Suprapubic skin (tissue), 4 donors: ENCODE results near the gene ATP12A. TPM values are rescaled to one million over a fixed set of nuclear protein-coding genes. Genes with fewer than 3 reads are reported as not detected.
"Not testable (repeated sequence)": the region's sequence is repeated elsewhere in the genome, so short reads cannot be mapped to it uniquely, and the experiment has no call there.

ENCODE experiments used
- DNase-seq, 2 donors: peaks; one replicate each; pipeline ENCODE4 v3.0.0-alpha.2; 2019; ENCODE audit warnings: low spot score in 2 of 2
- H3K27ac ChIP-seq: fragments of 200-600 bp; sonication (generic); one replicate; pipeline ENCODE4 v1.5.1; 2019
- H3K27me3 ChIP-seq: fragments of 200-600 bp; sonication (generic); one replicate; pipeline ENCODE4 v1.5.1; 2019
- H3K36me3 ChIP-seq: fragments of 200-600 bp; sonication (generic); one replicate; pipeline ENCODE4 v1.5.1; 2019
- H3K4me1 ChIP-seq: fragments of 200-600 bp; sonication (generic); one replicate; pipeline ENCODE4 v1.5.1; 2019
- H3K4me3 ChIP-seq: fragments of 200-600 bp; sonication (generic); one replicate; pipeline ENCODE4 v1.5.1; 2019; ENCODE audit warnings: mild to moderate bottlenecking
- H3K9me3 ChIP-seq: fragments of 200-600 bp; sonication (generic); one replicate; pipeline ENCODE4 v1.5.1; 2019
- EP300 ChIP-seq: sonication (generic); formaldehyde crosslinking; IDR thresholded peaks from one replicate; pipeline ENCODE4 v1.6.1; 2017; ENCODE audit warnings: antibody characterized with exemption
- POLR2A ChIP-seq, 2 donors: fragments of 450-650 bp; IDR thresholded peaks; one replicate each; pipeline ENCODE4 v1.6.1; 2017; ENCODE audit warnings: antibody characterized with exemption in 2 of 2, mild to moderate bottlenecking in 2 of 2, moderate library complexity in 2 of 2
- POLR2AphosphoS5 ChIP-seq, 3 donors: sonication (generic); formaldehyde crosslinking; IDR thresholded peaks; one replicate each; pipeline ENCODE4 v1.6.1; 2017; ENCODE audit warnings: antibody characterized with exemption in 3 of 3
- WGBS: methylation state at CpG from one replicate; pipeline ENCODE4 v1.1.5; 2018; 5-methylcytosine and 5-hydroxymethylcytosine counted together
- total RNA-seq, 4 donors: library from RNA; depleted of rRNA; stranded (reverse); fragments of >200 nt; gene quantifications; one replicate each; pipeline ENCODE4 v1.1.0, GENCODE V29; 2016
- TF ChIP-seq, protein P1 (sequence below), 2 donors: fragments of 200-600 bp in 1 of 2; fragments of 450-650 bp in 1 of 2; sonication (generic) in 1 of 2; IDR thresholded peaks; one replicate each; pipeline ENCODE4 v1.5.1; 2016 to 2019; ENCODE audit warnings: antibody characterized with exemption in 2 of 2, mild to moderate bottlenecking in 1 of 2, moderate library complexity in 1 of 2

Gene ATP12A
- total RNA-seq, 4 donors from 2014 or later = 0.24 to 21.6 (median 5.6) TPM

DNA sequence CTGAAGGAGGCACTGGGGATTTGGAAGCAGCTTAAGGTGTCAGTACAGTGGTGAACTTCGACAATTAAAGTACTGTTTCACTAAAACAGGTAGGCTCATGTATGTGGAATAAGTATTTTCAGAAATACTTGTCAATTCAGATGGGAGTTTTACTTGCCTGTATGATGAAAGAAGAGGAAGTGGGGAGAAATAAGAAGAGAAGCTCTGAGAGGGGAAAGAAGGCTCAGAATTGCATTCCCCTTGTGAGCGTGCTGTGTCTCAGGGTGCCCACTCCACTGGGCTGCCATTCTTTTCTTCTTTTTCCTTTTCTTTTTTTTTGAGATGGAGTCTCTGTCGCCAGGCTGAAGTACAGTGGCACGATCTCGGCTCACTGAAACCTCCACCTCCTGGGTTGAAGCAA, 45.2 kb downstream of the ATP12A start:
- H3K36me3 ChIP-seq = no peaks in the 10 kb centered on the region
- no peak overlapping the region for H3K4me3 ChIP-seq
- no peak overlapping the region for H3K27ac ChIP-seq
- H3K9me3 ChIP-seq = no peaks in the 10 kb centered on the region
- 86% methylated on average over 5 of the region's 5 CpGs for WGBS
- peaks cover 18% of the 10 kb centered on the region for H3K27me3 ChIP-seq
- TF ChIP-seq POLR2A (IDR thresholded peaks at IDR 0.05) = no peak
- TF ChIP-seq EP300 = no peak
- TF ChIP-seq, protein P1, sequence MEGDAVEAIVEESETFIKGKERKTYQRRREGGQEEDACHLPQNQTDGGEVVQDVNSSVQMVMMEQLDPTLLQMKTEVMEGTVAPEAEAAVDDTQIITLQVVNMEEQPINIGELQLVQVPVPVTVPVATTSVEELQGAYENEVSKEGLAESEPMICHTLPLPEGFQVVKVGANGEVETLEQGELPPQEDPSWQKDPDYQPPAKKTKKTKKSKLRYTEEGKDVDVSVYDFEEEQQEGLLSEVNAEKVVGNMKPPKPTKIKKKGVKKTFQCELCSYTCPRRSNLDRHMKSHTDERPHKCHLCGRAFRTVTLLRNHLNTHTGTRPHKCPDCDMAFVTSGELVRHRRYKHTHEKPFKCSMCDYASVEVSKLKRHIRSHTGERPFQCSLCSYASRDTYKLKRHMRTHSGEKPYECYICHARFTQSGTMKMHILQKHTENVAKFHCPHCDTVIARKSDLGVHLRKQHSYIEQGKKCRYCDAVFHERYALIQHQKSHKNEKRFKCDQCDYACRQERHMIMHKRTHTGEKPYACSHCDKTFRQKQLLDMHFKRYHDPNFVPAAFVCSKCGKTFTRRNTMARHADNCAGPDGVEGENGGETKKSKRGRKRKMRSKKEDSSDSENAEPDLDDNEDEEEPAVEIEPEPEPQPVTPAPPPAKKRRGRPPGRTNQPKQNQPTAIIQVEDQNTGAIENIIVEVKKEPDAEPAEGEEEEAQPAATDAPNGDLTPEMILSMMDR (IDR thresholded peaks at IDR 0.05) = no peak
- no peak for TF ChIP-seq POLR2AphosphoS5 (IDR thresholded peaks at IDR 0.05)
- H3K4me1 ChIP-seq = no peaks in the 10 kb centered on the region
- DNase-seq = no peak

DNA sequence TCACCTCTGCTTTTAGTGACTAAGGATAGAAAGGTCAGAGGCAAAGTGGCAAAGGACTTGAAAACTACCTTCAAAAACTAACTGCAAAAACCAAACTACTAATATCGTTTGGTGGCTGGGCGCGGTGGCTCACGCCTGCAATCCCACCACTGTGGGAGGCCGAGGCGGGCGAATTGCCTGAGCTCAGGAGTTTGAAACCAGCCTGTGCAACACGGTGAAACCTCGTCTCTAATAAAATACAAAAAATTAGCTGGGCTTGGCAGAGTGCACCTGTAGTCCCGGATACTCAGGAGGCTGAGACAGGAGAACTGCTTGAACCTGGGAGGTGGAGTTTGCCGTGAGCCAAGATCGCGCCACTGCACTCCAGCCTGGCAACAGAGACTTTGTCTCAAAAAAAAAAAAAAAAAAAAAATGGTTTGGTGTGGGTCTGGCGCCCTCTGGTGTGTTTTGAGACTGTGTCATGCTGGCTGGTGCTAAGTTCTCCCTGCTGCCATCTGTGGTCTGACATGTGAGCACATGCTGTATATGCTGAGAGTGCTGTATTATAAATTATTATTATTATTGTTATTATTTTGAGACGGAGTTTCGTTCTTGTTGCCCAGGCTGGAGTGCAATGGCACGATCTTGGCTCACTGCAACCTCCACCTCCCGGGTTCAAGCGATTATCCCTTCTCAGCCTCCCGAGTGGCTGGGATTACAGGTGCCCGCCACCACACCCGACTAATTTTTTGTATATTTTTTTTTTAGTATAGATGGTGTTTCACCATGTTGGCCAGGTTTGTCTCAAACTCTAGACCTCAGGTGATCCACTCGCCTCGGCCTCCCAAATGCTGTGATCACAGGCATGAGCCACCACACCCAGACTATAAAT, 47.8 kb downstream of the ATP12A start:
- Histone ChIP-seq H3K27ac (no peak overlapping the region), H3K9me3 (peaks cover 3% of the 10 kb centered on the region), H3K36me3 (no peaks in the 10 kb centered on the region), H3K4me3 (no peak overlapping the region), H3K27me3 (peaks cover 18% of the 10 kb centered on the region), H3K4me1 (no peaks in the 10 kb centered on the region)
- WGBS = 58% methylated on average over 24 of the region's 24 CpGs
- TF ChIP-seq EP300 (no peak), POLR2AphosphoS5 (IDR thresholded peaks at IDR 0.05) (no peak)
- TF ChIP-seq, protein P1 (IDR thresholded peaks at IDR 0.05) = peak; percentile 43 to 63
- no peak for DNase-seq

DNA sequence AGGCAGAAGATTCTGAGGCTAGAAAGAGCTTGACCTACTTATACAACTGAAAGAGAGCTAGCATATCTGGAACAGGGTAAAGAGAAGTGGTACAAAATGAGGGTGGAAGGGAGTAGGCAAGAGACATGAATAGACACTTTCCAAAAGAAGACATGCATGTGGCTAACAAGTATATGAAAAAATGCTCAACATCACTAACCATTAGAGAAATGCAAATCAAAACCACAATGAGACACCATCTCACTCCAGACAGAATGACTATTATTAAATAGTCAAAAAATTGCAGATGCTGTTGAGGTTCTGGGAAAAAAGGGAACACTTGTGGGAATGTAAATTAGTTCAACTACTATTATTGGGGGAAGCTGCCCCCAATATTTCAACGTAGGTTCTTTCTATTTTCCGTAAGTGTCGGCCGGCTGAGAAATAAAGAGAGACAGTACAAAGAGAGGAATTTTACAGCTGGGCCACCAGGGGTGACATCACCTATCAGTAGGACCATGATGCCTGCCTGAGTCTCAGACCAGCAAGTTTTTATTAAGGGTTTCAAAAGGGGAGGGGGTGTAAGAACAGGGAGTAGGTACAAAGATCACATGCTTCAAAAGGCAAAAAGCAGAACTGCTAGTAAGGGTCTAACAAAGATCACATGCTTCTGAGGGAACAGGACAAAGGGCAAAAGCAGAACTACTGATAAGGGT, 50.8 kb downstream of the ATP12A start:
- 96% methylated on average over 4 of the region's 4 CpGs for WGBS
- not testable (repeated sequence) for DNase-seq, H3K4me3 ChIP-seq, H3K4me1 ChIP-seq, H3K9me3 ChIP-seq, H3K36me3 ChIP-seq, H3K27ac ChIP-seq
- H3K27me3 ChIP-seq = peaks cover 14% of the 10 kb centered on the region

DNA sequence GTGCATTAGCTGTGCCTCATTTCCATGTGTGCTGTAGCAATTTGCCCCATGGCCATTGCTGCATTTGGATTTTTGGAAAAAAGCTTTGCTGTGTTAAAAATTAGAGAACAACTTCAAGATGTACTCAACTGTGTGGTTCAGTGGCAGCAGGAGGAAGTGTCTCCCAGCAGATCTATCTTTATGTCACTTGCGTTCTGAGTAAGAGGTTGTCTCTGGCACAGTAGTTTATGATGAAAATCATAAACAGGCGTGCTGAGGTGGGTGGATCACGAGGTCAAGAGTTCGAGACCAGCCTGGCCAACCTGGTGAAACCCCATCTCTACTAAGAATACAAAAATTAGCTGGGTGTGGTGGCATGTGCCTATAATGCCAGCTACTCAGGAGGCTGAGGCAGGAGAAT, 54.7 kb downstream of the ATP12A start:
- no peak overlapping the region for H3K4me3 ChIP-seq
- H3K4me1 ChIP-seq = no peaks in the 10 kb centered on the region
- no peak overlapping the region for H3K27ac ChIP-seq
- no peaks in the 10 kb centered on the region for H3K36me3 ChIP-seq
- H3K9me3 ChIP-seq = peaks cover 3% of the 10 kb centered on the region
- WGBS = 60% methylated on average over 4 of the region's 4 CpGs
- TF ChIP-seq POLR2A (IDR thresholded peaks at IDR 0.05) = no peak
- no peak for TF ChIP-seq EP300
- no peaks in the 10 kb centered on the region for H3K27me3 ChIP-seq
- no peak for DNase-seq

DNA sequence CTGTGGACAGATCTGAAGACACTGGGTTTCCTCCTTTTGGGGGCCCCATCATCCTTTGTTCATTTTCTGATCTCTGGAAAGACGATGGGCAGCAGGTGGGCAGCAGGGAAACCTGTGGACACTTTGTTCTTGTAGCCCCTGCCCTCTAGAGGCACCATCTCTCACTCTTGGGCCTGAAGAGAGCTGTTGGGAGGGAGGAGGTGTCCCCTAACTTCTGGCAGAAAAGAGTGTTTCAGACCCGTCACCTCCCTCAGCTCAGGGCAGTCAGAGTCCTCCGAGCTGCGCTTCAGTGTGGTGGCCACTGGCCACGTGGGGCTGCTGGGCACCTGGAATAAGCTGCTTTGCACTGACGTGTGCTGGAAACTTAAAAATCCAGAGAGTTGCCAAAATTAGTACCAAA, 56.8 kb downstream of the ATP12A start:
- Histone ChIP-seq H3K27me3 (peaks cover 2% of the 10 kb centered on the region), H3K27ac (no peak overlapping the region), H3K4me1 (no peaks in the 10 kb centered on the region), H3K4me3 (no peak overlapping the region), H3K36me3 (no peaks in the 10 kb centered on the region), H3K9me3 (no peaks in the 10 kb centered on the region)
- no peak for DNase-seq
- no peak for TF ChIP-seq POLR2A (IDR thresholded peaks at IDR 0.05)
- no peak for TF ChIP-seq EP300
- TF ChIP-seq, protein P1 (IDR thresholded peaks at IDR 0.05) = no peak
- no peak for TF ChIP-seq POLR2AphosphoS5 (IDR thresholded peaks at IDR 0.05)
- 74% methylated on average over 6 of the region's 6 CpGs for WGBS

DNA sequence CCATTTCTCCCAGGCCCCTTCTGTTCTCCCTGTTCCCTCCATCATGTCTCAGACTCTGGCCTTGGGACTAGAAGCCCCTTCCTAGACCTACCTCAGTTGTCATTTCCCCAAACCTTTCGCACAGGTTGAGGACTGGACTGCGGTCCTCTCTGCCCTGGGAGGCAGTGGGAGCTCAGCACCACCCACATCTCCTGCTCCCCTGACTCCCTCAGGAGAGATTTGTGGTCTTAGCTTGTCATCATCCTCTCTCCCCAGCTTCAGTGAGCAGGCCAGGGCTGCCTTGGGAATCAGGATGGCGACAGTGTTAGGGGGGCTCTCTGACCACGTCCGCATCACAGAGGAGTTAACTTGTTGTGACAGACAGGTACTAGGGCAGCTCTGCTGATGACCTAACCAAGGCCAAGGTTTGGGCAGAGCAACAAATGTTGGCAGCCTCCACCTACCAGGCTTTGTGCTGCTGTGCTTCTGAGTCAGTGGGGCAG, 58.2 kb downstream of the ATP12A start:
- no peak for DNase-seq
- TF ChIP-seq POLR2AphosphoS5 (IDR thresholded peaks at IDR 0.05) (no peak), EP300 (no peak), POLR2A (IDR thresholded peaks at IDR 0.05) (no peak)
- TF ChIP-seq, protein P1 (IDR thresholded peaks at IDR 0.05) = no peak
- no peak overlapping the region for H3K27ac ChIP-seq
- H3K4me3 ChIP-seq = no peak overlapping the region
- WGBS = 80% methylated on average over 5 of the region's 5 CpGs
- peaks cover 14% of the 10 kb centered on the region for H3K27me3 ChIP-seq
- no peaks in the 10 kb centered on the region for H3K36me3 ChIP-seq
- H3K9me3 ChIP-seq = no peaks in the 10 kb centered on the region
- H3K4me1 ChIP-seq = no peaks in the 10 kb centered on the region
